DMS153 treated with DMSO at 0.1 percent for 48 hours (cell line): ENCODE data around the gene NAPSA.
"Not testable (repeated sequence)": the region's sequence is repeated elsewhere in the genome, so short reads cannot be mapped to it uniquely, and the experiment has no call there.

ENCODE experiments used
- DNase-seq: peaks from one replicate; lab custom pipeline; 2025; ENCODE audit not compliant: unreplicated experiment; lab: John Stamatoyannopoulos, UW

The NAPSA gene

GRCh38 chr19:50365434-50366306, at the start of gene NAPSA:
NAPSA (minus strand) TSS chr19:50365639; CDS start chr19:50365621, 18 bp downstream.
- DNase-seq, result no peak

- DNase-seq, result no peak
Observed at GRCh38 chr19:50413531-50413930, 48.1 kb upstream of the NAPSA start.

DNA sequence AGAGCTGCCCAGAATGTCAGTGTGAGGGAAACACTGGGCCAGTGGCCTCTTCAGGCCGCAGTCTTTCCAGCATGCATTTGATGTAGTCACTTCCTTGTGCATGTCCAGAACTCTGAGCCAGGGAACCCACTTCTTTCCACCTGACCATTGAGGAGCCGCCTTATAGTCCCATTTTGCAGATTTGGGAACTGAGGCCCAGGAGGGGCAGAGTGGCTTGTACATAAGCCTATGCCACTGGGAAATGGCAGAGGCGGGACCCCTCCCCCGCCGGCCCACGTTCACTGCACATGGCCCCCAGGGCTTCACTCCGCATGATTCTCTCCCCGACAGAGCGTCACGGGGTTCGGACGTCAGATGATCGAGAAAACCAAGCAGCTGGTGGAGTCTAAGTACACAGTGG, 47.7 kb upstream of the NAPSA start:
- no peak for DNase-seq

DNA sequence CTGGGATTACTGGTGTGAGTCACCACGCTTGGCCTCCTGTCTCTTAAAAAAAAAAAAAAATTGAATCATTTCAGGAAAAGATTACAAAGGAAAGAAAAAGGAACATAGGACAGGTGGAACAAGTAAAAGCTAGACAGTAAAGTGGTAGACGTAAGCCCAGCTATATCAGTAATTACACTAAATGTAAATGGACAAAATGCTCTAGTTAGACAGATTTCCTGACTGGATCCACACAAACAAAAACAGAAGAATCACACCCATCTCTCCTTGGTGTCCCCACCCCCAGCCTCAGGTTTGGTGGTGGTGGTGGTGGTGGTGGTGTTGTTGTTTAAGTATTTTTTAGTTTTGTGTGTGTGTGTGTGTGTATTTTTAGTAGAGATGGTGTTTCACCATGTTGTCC, 47.0 kb upstream of the NAPSA start:
- no peak for DNase-seq

GRCh38 chr19:50410109-50410508, 44.7 kb upstream of the NAPSA start:
- no peak for DNase-seq

- no peak for DNase-seq
Observed at GRCh38 chr19:50409347-50409746, 43.9 kb upstream of the NAPSA start.

GRCh38 chr19:50406829-50407228, 41.4 kb upstream of the NAPSA start:
- DNase-seq, result no peak

DNA sequence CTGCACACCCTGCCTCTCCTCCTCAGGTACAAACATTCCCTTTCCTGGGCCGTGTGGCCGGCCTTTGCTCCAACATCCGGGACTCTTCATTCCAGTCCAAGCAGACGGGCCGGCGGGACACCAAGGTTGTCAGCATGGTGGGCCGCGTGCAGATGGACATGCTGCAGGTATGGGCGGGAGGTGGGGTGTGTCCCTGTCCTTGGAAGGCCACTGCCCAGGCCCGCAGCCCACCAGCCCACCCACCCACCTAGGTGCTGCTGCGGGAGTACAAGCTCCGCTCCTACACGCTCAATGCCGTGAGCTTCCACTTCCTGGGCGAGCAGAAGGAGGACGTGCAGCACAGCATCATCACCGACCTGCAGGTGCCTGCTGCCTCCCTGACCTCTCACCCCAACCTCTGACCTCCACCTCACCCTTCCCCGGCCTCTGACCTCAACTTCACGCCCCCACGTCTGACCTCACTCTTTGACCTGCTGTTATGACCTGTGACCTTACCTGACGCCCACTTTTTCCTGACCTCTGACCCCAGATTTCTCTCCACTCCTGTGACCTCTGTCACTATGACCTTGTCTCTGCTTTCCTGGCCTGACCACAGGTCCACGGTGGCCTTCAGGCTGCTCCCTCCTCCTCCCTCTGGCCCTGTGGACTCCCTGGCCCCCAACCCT, 40.8 kb upstream of the NAPSA start:
- no peak for DNase-seq

DNA sequence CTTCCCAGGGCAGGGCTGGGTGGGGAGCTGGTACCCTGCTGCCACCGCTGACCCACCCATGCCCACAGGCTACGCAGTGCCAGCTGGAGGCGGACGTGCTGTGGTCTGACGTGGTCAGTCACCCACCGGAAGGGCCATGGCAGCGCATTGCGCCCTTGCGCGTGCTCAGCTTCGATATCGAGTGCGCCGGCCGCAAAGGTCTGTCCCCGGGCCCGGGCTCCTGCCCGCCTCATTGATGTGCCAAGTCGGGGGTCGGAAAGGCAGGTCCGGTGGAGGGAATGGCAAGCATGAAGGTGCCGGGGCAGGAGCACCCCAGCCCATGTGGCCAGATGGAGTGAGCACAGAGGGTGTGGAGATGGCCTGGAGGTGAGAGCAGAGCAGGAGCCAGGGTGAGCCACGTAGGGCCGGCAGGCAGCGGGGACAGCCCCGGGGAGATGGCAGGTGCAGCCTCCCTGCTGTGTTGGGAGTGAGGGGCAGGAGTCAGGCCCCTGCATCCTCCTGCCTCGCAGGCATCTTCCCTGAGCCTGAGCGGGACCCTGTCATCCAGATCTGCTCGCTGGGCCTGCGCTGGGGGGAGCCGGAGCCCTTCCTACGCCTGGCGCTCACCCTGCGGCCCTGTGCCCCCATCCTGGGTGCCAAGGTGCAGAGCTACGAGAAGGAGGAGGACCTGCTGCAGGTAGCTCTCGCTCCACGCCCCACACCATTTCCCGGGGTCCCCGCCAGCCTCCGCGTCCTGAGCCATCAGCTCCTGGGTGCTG, 37.3 kb upstream of the NAPSA start:
- DNase-seq, result no peak

- DNase-seq, result no peak
Observed at GRCh38 chr19:50401605-50402450, 36.4 kb upstream of the NAPSA start.

DNA sequence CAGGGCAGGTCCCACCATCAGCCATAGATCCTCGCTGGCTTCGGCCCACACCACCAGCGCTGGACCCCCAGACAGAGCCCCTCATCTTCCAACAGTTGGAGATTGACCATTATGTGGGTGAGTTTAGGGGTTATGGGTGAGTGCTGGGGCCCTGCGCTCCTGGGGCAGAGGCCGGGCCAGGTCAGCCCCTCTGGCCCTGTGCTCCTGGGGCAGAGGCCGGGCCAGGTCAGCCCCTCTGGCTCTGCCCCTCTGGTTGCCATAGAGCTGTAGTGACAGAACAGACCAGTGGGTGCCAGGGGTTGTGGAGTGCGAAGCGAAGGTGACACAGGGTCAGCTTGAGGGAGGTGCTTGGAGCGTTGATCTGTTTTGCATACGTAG, 33.9 kb upstream of the NAPSA start:
- no peak for DNase-seq

- no peak for DNase-seq
Observed at GRCh38 chr19:50398675-50399367, 33.4 kb upstream of the NAPSA start.

GRCh38 chr19:50394017-50394416, 28.6 kb upstream of the NAPSA start:
- DNase-seq, result no peak

GRCh38 chr19:50393589-50393988, 28.1 kb upstream of the NAPSA start:
- DNase-seq, result no peak

DNA sequence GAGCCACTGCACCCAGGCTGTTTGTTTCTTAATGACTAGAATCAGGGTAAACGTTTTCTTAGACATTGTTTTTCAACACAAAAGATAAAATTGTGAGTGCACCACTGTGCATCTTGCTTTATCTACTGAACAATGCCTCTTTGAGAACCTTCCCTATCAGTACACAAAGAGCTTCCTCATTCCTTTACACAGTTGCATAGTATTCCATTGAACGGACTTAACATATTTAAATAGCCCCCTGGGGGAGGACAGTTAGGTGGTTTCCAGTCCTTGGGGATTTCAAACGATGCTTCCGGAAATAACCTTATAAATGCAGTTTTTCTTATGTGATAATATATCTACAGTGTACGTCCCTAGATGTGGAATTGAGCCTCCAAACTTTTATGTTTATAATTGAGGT, 27.3 kb upstream of the NAPSA start:
- no peak for DNase-seq

GRCh38 chr19:50390952-50391351, 25.5 kb upstream of the NAPSA start:
- not testable (repeated sequence) for DNase-seq

DNA sequence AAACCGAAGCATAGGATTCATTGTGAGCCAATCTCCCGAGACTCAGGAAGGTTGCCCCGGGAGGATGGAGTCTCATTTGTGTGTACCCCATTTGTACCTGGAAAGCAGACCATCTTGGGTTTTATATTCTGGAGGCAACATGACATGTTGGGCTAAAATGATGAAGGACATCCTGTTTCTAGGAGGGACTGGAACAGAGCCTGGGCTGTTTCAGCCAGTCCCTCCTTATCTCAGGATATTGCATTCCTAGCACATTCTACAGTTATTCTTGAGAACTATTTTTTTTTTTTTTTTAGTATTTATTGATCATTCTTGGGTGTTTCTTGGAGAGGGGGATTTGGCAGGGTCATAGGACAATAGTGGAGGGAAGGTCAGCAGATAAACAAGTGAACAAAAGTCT, 24.9 kb upstream of the NAPSA start:
- not testable (repeated sequence) for DNase-seq

DNA sequence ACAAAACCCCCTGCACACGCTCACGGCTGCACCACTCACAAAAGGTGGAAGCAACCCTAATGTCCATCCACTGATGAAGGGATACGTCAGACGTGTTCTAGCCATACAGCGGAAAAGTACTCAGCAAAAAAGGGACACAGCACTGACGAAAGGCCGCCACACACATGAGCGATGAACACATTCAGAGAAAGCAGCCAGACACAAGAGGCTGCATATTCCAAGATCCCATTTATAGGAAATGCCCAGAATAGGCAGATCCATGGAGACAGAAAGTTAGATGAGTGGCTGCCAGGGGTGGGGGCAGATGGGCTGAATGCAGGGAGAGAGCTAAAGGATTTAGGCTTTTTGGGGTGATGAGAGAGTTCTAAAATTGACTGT, 22.4 kb upstream of the NAPSA start:
- no peak for DNase-seq

DNA sequence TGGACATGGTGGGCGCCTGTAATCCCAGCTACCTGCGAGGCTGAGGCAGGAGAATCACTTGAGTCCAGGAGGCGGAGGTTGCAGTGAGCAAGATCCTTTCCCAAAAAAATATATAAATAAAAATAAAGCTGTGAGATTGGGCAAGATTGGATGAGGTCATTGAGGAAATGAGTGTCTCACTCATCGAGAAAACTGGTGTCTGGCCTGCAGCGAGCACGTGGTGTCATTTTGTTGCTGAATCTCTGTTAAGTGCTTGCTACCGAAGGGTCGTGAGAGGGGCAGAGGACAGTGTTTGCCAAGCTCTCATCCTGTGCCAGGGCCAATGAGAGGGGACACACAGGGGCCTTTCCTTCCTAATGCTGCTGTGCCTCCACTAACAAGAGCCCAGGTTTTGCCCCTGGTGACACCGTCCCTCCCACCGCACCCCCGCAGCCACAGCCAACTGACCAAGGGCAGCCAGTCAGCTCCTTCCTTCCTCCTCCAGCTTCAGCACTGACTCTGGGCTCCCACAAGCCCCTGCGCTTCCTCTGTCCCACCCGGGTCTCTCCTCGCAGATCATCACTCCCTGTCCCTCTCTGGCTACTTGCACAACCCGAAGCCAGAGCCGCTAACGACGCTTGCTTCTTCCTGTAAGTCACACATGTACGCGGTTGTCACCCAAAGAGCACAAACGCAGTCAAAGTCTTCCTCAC, 21.9 kb upstream of the NAPSA start:
- no peak for DNase-seq
